ENCODE data around the gene KIAA1755.

GRCh38 chr20:38303908-38304379, 43.4 kb upstream of the KIAA1755 start, which contains the start of gene BPI:
- TF ChIP-seq SMC3 (conservative IDR thresholded peaks at IDR 0.05; ENCODE audit: poor library complexity) (no peak), EZH2 (IDR thresholded peaks at IDR 0.05; ENCODE audit: borderline replicate concordance, insufficient read depth, low read length, poor library complexity, severe bottlenecking) (no peak), EP300 (conservative IDR thresholded peaks at IDR 0.05; ENCODE audit: poor library complexity, severe bottlenecking) (no peak), POLR2AphosphoS5 (IDR thresholded peaks at IDR 0.05) (no peak), RAD21 (conservative IDR thresholded peaks at IDR 0.05) (no peak), TAF1 (IDR thresholded peaks at IDR 0.05; ENCODE audit: low read depth) (no peak), MXI1 (conservative IDR thresholded peaks at IDR 0.05; ENCODE audit: poor library complexity, severe bottlenecking) (no peak)
- TF ChIP-seq, protein P1, sequence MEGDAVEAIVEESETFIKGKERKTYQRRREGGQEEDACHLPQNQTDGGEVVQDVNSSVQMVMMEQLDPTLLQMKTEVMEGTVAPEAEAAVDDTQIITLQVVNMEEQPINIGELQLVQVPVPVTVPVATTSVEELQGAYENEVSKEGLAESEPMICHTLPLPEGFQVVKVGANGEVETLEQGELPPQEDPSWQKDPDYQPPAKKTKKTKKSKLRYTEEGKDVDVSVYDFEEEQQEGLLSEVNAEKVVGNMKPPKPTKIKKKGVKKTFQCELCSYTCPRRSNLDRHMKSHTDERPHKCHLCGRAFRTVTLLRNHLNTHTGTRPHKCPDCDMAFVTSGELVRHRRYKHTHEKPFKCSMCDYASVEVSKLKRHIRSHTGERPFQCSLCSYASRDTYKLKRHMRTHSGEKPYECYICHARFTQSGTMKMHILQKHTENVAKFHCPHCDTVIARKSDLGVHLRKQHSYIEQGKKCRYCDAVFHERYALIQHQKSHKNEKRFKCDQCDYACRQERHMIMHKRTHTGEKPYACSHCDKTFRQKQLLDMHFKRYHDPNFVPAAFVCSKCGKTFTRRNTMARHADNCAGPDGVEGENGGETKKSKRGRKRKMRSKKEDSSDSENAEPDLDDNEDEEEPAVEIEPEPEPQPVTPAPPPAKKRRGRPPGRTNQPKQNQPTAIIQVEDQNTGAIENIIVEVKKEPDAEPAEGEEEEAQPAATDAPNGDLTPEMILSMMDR (IDR thresholded peaks at IDR 0.05; ENCODE audit: poor library complexity, severe bottlenecking): no peak
- TF ChIP-seq, protein P2, sequence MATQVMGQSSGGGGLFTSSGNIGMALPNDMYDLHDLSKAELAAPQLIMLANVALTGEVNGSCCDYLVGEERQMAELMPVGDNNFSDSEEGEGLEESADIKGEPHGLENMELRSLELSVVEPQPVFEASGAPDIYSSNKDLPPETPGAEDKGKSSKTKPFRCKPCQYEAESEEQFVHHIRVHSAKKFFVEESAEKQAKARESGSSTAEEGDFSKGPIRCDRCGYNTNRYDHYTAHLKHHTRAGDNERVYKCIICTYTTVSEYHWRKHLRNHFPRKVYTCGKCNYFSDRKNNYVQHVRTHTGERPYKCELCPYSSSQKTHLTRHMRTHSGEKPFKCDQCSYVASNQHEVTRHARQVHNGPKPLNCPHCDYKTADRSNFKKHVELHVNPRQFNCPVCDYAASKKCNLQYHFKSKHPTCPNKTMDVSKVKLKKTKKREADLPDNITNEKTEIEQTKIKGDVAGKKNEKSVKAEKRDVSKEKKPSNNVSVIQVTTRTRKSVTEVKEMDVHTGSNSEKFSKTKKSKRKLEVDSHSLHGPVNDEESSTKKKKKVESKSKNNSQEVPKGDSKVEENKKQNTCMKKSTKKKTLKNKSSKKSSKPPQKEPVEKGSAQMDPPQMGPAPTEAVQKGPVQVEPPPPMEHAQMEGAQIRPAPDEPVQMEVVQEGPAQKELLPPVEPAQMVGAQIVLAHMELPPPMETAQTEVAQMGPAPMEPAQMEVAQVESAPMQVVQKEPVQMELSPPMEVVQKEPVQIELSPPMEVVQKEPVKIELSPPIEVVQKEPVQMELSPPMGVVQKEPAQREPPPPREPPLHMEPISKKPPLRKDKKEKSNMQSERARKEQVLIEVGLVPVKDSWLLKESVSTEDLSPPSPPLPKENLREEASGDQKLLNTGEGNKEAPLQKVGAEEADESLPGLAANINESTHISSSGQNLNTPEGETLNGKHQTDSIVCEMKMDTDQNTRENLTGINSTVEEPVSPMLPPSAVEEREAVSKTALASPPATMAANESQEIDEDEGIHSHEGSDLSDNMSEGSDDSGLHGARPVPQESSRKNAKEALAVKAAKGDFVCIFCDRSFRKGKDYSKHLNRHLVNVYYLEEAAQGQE (IDR thresholded peaks at IDR 0.05; ENCODE audit: borderline replicate concordance): no peak

Measured in neural cell (in vitro differentiated cells).